Colonic mucosa (tissue), 4 donors: ENCODE data around the gene MYL12A. TPM values are rescaled to one million over a fixed set of nuclear protein-coding genes. Genes with fewer than 3 reads are reported as not detected.

Experiments used
- DNase-seq: peaks from one replicate; pipeline ENCODE4 v3.0.0-alpha.2; 2020
- H3K27ac ChIP-seq: fragments of 200-600 bp; one replicate; pipeline ENCODE4 v1.8.0; 2021
- H3K27me3 ChIP-seq: fragments of 200-600 bp; one replicate; pipeline ENCODE4 v1.8.0; 2021
- H3K36me3 ChIP-seq: fragments of 200-600 bp; one replicate; pipeline ENCODE4 v1.8.0; 2021
- H3K4me1 ChIP-seq: fragments of 200-600 bp; one replicate; pipeline ENCODE4 v1.8.0; 2021; ENCODE audit warnings: mild to moderate bottlenecking
- H3K4me3 ChIP-seq: fragments of 200-600 bp; one replicate; pipeline ENCODE4 v1.8.0; 2021
- H3K9ac ChIP-seq, 2 donors: one replicate each; pipeline ENCODE4 v1.7.0; 2013; ENCODE audit warnings: control low read depth in 2 of 2, low read depth in 2 of 2, low read length in 2 of 2
- H3K9me3 ChIP-seq: fragments of 200-600 bp; one replicate; pipeline ENCODE4 v1.8.0; 2021
- intact Hi-C: fragments of 100-400 bp; cut with DNase I; formaldehyde crosslinking; loops from one replicate; pipeline ENCODE4 v1.14.1; 2022
- total RNA-seq, 2 donors: library from RNA; stranded (reverse); fragmentation: NEBNext Ultra II Directional in 1 of 2; extraction: Animal tissue kit (Norgen Biotek cat#: 25700) in 1 of 2; gene quantifications; one replicate each; pipeline ENCODE4 v1.2.1, GENCODE V29; 2021
- TF ChIP-seq, protein P1 (sequence below): fragments of 200-600 bp; IDR thresholded peaks from one replicate; pipeline ENCODE4 v1.8.0; 2022; ENCODE audit warnings: antibody characterized with exemption, mild to moderate bottlenecking
- donor health status: healthy.
- donor health status: DM: no; HTN: no; CAD: no.
- donor health status: DM: no; HTN: no; CAD: no.

MYL12A gene
- total RNA-seq, 2 donors from 2014 or later: 338 to 537 TPM

- Histone ChIP-seq H3K9me3 (no peaks in the 10 kb centered on the region), H3K4me1 (peaks cover 29% of the 10 kb centered on the region), H3K27me3 (no peaks in the 10 kb centered on the region), H3K27ac (no peak overlapping the region), H3K36me3 (no peaks in the 10 kb centered on the region), H3K9ac (no peak overlapping the region), H3K4me3 (no peak overlapping the region)
- TF ChIP-seq, protein P1, sequence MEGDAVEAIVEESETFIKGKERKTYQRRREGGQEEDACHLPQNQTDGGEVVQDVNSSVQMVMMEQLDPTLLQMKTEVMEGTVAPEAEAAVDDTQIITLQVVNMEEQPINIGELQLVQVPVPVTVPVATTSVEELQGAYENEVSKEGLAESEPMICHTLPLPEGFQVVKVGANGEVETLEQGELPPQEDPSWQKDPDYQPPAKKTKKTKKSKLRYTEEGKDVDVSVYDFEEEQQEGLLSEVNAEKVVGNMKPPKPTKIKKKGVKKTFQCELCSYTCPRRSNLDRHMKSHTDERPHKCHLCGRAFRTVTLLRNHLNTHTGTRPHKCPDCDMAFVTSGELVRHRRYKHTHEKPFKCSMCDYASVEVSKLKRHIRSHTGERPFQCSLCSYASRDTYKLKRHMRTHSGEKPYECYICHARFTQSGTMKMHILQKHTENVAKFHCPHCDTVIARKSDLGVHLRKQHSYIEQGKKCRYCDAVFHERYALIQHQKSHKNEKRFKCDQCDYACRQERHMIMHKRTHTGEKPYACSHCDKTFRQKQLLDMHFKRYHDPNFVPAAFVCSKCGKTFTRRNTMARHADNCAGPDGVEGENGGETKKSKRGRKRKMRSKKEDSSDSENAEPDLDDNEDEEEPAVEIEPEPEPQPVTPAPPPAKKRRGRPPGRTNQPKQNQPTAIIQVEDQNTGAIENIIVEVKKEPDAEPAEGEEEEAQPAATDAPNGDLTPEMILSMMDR: no peak
- intact Hi-C loops: no loop called here
- DNase-seq: no peak
Measured at GRCh38 chr18:3265564-3266033, 18.0 kb downstream of the MYL12A start.

GRCh38 chr18:3266062-3266608 is 18.5 kb downstream of the MYL12A start:
- Histone ChIP-seq H3K36me3 (no peaks in the 10 kb centered on the region), H3K9me3 (no peaks in the 10 kb centered on the region), H3K27ac (no peak overlapping the region), H3K4me1 (peaks cover 28% of the 10 kb centered on the region), H3K4me3 (no peak overlapping the region), H3K9ac (peak overlapping the region in 1 of 2 donors; percentile 19), H3K27me3 (no peaks in the 10 kb centered on the region)
- TF ChIP-seq, protein P1: no peak
- intact Hi-C loops: no loop called here
- no peak for DNase-seq

DNA sequence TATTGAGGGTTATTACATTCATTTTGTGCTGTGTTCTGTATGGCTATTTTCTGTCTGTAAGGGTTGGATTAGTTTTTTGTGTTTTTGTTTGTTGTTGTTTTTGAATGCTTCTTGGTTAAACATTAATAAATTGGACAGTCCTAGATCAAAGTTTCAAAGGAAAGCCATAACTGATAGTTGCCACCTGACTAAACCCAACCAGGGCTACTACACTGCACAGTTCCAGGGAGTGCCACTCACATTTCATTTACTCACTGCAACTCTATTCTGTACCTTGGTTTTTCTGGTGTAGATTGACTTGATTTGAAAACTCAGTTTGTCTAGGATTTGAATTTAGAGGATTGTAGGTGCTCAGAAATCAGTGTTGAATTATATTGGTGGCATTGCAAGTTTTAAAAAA is 20.7 kb downstream of the MYL12A start:
- H3K4me3 ChIP-seq: no peak overlapping the region
- intact Hi-C loops: no loop called here
- no peaks in the 10 kb centered on the region for H3K36me3 ChIP-seq
- no peak overlapping the region for H3K27ac ChIP-seq
- no peak overlapping the region for H3K9ac ChIP-seq
- no peak for DNase-seq
- no peaks in the 10 kb centered on the region for H3K9me3 ChIP-seq
- H3K4me1 ChIP-seq: peaks cover 28% of the 10 kb centered on the region
- TF ChIP-seq, protein P1: no peak
- H3K27me3 ChIP-seq: no peaks in the 10 kb centered on the region

GRCh38 chr18:3269241-3269913 is 21.8 kb downstream of the MYL12A start:
- peak overlapping the region in 1 of 2 donors; percentile 16 for H3K9ac ChIP-seq
- no peaks in the 10 kb centered on the region for H3K27me3 ChIP-seq
- H3K36me3 ChIP-seq: no peaks in the 10 kb centered on the region
- no peak overlapping the region for H3K4me3 ChIP-seq
- H3K9me3 ChIP-seq: no peaks in the 10 kb centered on the region
- no peak for DNase-seq
- TF ChIP-seq, protein P1: no peak
- H3K4me1 ChIP-seq: peaks cover 27% of the 10 kb centered on the region
- intact Hi-C loops: no loop called here
- H3K27ac ChIP-seq: no peak overlapping the region

GRCh38 chr18:3269914-3270299 is 22.3 kb downstream of the MYL12A start:
- H3K4me3 ChIP-seq: no peak overlapping the region
- H3K27me3 ChIP-seq: no peaks in the 10 kb centered on the region
- H3K27ac ChIP-seq: no peak overlapping the region
- intact Hi-C loops: no loop called here
- H3K4me1 ChIP-seq: peaks cover 22% of the 10 kb centered on the region
- H3K9ac ChIP-seq: no peak overlapping the region
- H3K36me3 ChIP-seq: peaks cover 4% of the 10 kb centered on the region
- H3K9me3 ChIP-seq: no peaks in the 10 kb centered on the region
- TF ChIP-seq, protein P1: no peak
- no peak for DNase-seq
